HG03095 (cell line): Measurements from ENCODE around the gene LRRC55.

Experiments used
- ATAC-seq: cut with Tn5 transposase; IDR thresholded peaks from one replicate; pipeline ENCODE4 v1.9.1; 2021; ENCODE audit warnings: moderate library complexity; ENCODE audit not compliant: unreplicated experiment

The LRRC55 gene, protein sequence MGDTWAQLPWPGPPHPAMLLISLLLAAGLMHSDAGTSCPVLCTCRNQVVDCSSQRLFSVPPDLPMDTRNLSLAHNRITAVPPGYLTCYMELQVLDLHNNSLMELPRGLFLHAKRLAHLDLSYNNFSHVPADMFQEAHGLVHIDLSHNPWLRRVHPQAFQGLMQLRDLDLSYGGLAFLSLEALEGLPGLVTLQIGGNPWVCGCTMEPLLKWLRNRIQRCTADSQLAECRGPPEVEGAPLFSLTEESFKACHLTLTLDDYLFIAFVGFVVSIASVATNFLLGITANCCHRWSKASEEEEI

DNA sequence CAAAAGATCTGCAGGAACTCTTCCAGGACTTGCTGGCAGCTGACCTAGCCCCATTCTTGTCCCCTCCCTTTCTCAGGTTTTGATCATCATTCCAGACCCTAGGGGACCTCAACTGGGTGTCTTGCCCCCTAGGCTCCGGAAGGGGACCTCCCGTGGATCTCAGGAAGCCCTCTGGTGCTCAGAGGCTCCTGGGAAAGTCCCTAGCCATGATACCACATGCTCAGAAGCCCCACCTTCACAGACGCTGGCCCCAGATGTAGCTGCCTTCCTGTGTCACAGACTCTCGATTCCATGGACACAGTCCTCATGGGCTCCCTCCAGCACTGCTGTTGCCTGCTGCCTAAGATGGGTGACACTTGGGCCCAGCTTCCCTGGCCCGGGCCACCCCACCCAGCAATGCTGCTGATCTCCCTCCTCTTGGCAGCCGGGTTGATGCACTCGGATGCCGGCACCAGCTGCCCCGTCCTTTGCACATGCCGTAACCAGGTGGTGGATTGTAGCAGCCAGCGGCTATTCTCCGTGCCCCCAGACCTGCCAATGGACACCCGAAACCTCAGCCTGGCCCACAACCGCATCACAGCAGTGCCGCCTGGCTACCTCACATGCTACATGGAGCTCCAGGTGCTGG, at the start of gene LRRC55:
Gene LRRC55, plus strand, starts transcription at position 276 of the 628 bp plus-strand sequence. Its CDS starts 70 bp downstream, at position 346.
- no peak for ATAC-seq

DNA sequence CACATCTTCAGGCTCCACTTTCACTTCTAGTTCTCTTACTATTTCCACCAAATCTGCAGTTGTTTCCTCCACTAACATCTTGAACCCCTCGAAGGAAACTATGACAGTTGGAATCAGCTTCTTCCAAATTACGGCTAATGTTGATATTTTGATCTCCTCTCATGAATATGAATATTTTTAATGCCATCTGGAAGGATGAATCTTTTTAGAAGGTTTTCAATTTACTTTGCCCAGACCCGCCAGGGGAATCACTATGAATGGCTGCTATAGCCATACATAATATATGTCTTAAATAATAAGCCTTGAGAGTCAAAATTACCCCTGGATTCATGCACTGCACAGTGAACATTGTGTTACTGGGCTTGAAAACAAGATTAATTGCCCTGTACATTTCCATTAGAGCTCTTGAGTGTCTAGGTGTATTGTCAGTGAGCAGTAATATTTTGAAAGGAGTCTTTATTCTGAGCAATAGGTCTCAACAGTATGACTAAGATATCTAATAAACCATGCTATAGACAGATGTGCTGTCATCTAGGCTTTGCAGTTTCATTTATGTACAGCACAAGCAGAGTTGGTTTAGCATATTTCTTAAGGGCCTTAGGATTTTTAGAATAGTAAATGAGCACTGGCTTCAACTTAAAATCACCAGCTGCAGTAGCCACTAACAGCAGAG, 48.3 kb upstream of the LRRC55 start:
- no peak for ATAC-seq

DNA sequence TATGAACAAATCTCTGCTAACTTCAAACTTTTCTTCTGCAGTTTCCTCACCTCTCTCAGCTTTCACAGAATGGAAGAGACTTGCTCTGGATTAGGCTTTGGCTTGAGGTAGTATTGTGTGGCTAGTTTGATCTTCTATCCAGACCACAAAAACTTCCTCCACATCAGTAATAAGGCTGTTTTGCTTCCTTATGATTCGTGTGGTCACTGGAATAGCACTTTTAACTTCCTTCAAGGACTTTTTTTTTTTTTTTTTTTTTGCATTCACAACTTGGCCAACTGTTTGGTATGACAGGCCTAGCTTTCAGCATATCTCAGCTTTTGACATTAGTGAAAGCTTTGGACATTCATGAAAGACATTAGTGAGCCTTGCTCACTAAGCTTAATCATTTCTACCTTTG, 47.5 kb upstream of the LRRC55 start:
- ATAC-seq: no peak

DNA sequence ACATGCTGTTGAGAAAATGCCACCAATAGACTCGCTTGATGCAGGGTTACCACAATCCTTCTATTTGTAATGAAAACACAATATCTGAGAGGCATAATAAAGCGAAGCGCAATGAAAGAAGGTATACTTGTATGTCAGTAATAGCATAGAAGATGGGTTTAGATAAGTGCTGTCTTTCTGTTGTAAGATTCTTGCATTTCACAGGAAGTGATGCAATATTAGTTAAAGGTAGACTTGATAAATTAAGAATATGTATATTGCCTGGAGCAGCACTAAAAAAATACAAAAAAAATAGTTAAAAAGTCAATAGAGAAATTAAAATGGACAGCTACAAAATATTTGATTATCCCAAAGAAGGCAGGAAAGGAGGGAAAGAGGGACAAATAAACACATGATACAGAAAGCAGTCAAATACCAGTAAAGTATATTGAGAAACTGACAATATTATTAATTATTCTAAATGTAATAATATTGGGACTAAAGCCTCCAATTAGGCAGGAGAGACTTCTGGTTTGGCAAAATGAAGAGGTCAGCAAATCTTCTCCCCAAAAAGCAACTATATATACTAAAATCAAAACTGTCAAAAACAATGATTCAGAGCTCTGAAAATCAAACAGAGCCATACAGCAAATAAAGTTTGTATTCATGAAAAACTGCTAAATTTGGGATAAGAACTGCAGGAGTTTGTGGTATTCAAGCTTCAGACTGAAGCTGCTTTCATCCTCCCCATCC, 46.6 kb upstream of the LRRC55 start:
- ATAC-seq: no peak

DNA sequence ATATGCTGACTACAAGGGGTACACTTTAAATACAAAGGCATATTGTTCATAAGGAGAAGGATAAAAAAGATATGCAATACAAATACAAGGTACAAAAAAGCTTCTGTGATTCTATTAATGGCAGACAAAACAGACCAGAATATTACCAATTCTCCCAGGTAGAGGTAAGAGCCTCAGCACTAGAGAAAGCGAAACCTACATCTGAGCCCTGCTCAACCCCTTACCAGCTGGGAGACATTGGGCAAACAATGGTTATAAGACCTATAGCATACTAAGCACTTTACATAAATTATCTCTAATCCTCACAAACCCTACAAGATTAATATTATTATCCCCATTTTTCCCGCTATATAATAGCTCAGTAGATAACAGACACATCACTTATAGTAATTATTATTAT, 41.2 kb upstream of the LRRC55 start:
- ATAC-seq: no peak

DNA sequence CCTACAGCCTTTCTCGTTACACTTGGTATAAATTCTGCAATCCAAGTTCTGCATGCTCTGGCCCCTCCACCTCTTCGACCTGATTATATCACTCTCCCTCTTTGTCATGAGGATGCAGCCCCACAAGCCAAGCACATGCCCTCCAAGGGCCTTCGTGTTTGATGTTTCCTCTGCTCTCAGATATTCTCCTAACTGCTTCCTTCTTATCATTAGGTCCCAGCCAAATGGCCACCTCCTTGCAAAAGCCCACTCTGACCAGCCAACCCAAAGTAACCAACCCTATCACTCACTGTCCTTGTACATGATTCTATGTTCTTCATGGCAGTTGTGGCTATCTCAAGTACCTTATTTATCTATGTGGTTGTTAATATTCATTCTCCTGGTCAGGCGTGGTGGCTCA, 38.3 kb upstream of the LRRC55 start:
- no peak for ATAC-seq

DNA sequence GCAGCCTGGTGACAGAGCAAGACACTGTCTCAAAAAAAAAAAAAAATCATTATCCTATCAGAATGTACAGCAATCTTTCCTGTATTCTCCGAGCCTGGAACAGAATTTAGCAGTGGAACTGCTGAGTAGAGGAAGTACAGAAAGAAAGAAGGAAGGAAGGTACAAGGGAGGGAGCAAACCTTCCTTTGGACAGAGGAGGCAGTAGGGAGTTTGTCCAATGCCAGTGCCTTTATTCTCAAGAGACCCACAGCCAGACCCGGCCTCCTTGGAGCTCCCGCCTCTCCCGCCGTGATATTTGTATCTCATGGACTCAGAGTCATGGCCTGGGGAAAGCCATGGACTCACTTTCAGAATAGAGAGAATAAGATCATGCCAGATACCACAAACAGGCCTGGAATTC, 37.7 kb upstream of the LRRC55 start:
- ATAC-seq: no peak

DNA sequence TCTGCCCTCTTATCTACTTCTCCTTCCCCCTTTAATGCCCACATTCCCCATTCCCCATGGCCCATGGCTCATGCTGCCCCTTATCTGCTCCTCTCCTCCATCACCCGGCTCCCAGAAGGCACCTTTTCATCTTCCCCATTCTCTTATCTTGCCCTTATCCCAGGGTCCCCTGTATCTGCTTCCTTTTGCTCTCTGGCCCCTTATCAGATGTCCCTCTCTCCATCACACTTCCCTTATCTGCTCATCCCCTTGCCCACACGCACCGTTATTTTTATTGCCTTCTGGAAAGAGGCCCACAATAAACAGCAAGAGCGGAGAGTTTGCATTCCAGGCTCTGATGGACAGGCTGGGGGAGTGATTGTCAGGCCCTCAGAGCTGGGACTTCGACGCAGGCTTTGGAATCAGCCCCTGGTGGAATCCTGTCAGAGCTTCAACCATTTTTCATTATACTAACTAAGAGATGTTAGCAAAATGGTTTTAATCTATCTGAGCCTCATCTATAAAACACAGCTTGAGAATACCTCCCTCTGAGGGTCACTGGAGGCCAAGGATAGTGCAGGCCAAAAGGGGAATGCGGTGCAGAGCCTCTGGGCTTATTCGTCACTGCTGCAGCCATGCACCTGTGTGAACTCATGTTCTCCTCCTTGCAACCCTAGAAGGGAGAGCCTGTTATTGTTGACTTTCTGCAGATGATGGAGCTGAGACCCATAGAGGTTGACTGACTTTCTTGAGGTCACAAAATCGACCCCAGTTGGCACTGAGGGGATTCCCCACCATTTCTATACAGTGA, 37.0 kb upstream of the LRRC55 start:
- no peak for ATAC-seq

DNA sequence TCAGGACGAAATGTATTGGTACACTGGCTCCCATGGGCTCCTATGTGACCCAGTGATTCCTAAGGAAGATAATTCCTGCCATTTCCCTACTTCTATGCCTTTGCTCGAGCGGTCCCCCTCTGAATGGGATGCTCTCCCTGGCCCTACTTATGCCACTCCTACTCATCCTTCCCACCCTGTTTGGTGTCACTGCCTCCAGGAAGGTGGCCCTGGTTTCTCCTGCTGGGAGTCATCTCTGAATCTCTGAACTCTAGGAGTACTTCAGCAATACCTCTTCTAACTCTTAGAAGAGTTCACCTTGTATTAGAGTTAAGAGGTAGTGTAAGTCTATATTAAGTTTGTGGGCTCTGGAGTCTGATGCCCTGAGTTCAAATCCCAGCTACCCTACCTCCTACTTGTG, 35.5 kb upstream of the LRRC55 start:
- ATAC-seq: no peak

DNA sequence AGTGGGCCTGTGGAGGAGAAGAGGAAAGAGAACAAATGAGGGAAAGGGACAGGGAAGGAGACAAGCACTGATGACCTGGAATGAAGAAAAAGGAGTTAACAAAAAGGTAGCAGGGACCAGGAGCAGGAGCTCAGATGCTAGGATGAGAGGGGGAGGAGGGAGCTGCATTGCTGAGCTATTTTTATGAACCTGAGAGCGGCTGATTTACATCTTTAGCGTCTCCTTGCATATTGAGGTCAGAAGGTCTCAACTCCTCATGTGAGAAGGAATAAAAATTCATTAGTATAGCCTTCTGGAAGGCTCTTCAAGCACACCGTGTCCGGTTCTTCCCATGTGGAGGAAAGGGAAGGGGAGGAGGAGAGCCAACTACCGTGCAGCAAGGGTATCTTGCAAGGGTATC, 33.1 kb upstream of the LRRC55 start:
- no peak for ATAC-seq

DNA sequence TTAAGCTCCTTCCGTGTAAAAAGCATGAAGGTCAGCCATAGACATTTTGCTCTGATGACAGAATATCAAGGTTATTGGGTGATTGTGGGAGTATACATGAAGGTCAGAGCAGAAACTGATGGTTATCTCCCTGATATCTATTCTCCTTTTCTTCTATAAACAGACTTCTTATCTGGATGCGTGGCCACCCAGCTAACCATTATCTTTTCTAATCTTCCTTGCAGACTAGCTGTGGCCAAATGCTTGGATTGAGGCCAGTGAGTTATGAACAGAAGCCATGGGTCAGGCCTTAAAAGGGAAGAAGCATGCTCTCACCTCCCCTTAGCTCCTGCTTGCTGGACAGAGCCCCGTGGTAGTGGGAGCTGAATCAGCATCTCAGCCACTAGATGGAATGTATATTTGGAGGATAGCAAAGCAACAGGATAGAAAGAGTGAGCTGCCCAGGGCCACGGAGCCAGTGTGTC, 31.3 kb upstream of the LRRC55 start:
- no peak for ATAC-seq

DNA sequence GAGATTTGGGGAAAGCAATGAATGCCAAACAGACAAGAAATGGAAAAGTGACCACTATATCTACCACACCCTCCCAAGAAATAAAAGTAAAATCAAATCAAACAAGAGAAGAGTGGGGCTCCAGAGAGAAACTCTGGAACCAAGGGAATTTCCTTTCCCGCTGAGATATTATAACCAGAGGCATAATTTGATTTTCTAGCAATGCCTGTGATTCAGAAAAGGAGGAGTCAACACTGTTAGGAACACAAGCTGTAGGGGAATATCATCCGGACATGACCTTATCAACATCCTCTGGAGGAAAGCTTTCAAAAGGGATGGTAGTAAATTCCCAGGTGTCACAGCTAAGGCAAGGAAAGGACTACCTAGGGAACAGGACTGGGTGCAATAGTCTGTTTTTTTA, 29.6 kb upstream of the LRRC55 start:
- ATAC-seq: no peak

DNA sequence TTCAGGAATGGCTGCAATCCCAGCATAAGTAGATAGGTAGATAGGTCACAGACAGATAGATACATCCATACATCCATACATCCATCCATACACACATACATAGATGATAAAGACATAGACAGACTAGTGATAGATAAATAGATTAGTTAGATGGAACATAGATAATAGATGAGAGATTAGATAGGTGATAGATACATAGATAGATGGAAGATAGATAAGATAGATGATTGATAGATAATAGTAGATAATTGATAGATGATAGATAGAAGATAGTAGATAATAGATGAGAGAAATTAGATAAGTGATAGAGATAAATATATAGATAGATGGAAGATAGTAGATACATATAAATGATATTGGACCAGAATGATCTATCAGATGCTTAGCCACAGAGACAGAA, 28.3 kb upstream of the LRRC55 start:
- ATAC-seq: no peak

DNA sequence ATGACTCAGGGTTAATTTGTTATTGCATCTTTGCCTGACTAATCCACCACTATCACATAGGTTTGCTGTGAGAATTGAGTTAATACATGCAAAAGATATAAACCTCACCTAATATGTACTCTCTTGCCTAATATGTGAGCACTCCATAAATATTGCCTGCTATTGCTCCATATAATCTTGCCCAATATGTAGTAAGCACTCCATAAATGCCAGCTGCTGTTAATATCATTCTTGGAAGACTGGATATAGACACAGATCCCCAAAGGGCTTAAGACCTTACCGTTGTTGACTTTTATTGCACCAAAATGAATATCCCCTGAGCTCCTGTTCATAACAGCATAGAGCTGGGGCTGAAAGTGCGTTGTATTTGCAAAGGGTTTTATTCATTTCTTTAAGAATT, 27.0 kb upstream of the LRRC55 start:
- ATAC-seq: no peak

DNA sequence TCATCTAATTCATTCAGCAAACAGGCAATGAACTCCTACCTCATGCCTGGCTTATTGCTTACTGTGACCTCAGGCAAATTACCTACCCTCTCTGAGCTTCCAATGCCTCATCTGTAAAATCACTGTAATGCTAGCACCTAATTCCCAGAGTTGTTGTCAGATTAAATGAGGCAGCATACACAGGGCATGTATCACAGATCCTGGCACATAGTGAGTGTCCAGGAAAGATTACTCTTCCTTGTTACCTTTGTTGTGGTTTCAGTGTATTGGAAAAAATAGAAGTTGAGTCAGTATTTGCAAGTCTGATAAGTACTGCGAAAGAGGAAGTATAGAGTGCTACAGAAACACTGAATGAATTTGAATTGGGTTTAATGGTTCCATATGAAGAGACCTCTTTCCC, 26.4 kb upstream of the LRRC55 start:
- ATAC-seq: no peak

DNA sequence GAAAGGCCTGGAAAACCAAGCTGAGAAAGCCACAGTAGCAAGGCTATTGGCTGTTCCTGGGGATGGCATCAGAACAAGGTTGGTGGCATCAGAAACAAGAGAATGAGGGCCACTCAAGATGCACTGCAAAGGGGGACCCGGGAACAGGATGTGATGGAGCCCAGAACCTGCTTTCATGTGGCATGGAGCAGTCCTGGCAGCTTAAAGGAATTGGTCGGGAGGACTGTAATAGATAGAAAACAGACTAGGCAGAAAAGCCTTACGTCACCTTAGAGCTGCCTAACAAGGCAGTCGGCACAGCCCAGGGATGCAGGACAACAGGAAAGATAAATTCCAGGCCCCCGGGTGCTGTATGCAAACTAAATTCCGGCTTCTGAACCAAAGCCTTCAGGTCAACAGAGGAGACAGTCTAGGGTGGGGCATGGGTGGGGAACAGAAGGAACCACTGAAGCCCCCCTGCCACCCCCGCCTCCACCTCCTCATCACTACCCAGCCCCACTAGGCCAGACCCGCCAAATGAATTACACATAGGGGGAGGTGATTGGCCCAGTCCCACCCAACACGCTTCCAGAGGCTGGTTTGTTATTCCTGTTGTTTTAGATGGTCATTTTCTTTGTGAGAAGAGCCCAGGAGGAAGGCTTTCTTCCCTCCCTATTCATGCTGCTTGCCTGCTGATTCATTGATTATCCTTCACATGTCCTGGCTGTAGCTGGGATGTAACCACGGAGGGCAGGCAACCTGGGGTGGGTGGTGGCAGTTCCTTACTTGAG, 25.7 kb upstream of the LRRC55 start:
- ATAC-seq: no peak

DNA sequence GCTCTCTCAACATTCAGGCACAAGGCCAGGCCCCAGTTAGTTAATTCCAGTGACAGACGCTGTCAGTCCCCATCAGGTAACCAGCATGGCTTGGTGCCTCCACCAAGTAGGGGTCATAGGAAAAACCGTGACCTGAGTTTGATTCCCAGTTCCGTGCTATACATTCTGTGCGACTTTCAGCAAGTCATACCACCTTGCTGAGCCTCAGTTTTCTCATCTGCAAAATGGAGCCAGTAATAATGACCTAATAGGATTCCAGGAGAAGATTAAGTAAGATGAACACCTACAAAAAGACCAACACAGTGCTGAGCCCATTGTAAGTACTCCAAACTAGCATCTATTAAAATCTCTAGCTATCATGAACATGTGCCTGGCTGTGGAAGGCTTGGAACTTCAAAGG, 24.8 kb upstream of the LRRC55 start:
- no peak for ATAC-seq

DNA sequence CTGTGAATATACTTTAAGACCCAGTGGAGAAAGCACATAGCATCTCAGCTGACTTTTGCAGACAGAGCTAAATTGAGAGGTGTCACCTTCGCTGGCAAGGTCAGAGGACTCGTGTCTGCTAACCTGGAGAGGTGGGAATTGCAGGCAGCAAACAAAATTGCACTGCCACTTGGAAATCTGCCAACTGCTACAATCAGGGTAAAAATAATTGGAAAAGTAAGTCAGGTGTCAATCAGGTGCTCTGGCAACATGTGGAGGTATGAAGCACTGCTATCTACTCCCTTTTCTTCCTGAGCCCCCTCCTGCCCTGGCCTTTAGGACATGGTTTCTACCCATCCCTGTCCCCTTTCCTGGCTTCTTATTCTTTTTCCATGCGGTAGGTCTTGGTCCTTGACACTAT, 24.1 kb upstream of the LRRC55 start:
- ATAC-seq: no peak

DNA sequence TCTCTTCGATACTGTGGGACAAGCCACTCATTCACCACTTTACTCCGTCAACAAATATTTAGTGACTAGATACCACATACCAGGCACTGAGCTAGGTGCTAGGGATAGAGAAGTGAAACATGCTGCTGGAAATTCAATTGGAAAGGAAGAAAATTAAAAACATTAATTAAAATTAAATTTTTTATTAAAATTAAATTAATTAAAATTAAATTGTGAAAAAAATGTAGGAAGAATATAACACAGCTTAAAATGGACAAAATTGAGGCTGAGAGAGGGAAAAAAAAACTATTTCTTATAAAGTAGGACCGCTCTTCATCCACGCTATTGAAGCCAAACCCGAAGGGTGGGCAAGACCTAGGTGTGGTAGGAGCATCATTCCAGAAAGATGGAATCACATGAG, 23.6 kb upstream of the LRRC55 start:
- no peak for ATAC-seq

DNA sequence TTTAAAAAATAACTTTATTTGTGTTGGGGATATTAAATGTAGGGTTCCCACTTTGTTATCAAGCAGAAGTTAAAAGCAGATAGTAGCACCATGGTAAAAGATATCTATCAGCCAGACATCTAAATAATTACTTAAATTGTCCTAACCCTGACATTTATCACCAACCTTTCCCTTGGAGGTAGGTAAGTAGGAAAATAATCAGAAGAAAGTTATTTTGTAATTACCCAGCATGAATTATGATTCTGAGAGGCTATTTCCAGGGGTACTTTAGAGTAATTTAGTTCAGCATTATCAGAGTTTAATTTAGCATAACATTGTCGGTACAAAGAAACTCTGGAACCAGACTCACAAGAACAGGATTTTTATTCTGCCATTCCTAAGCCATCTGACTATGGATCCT, 23.2 kb upstream of the LRRC55 start:
- no peak for ATAC-seq
